DOHH2 (cell line): ENCODE data around the gene APBA2.

Source experiments
- H3F3A ChIP-seq: fragments of 200-600 bp; sonication (generic), shearing (Covaris generic); 2 replicates; pipeline ENCODE4 v1.6.0; 2016; ENCODE audit warnings: antibody characterized with exemption, mild to moderate bottlenecking; ENCODE audit not compliant: control insufficient read depth, insufficient read depth
- H3K27ac ChIP-seq: fragments of 200-600 bp; sonication (generic); 2 replicates; pipeline ENCODE4 v1.5.1; 2014; ENCODE audit warnings: low read depth, mild to moderate bottlenecking, low read length, moderate library complexity
- H3K27me3 ChIP-seq: fragments of 200-600 bp; sonication (generic); 2 replicates; pipeline ENCODE4 v1.6.1; 2014; ENCODE audit warnings: mild to moderate bottlenecking, low read length, mixed read lengths; ENCODE audit not compliant: control insufficient read depth
- H3K36me3 ChIP-seq: fragments of 200-600 bp; sonication (generic); 2 replicates; pipeline ENCODE4 v1.6.1; 2014; ENCODE audit warnings: mild to moderate bottlenecking, low read length, moderate library complexity, mixed read lengths; ENCODE audit not compliant: control insufficient read depth
- H3K4me1 ChIP-seq: fragments of 200-600 bp; sonication (generic); 2 replicates; pipeline ENCODE4 v1.6.1; 2014; ENCODE audit warnings: mild to moderate bottlenecking, low read length, mixed read lengths; ENCODE audit not compliant: control insufficient read depth
- H3K4me2 ChIP-seq: fragments of 200-600 bp; sonication (generic); 2 replicates; pipeline ENCODE4 v1.6.0; 2014; ENCODE audit warnings: mild to moderate bottlenecking, low read length, moderate library complexity
- H3K4me3 ChIP-seq: fragments of 200-600 bp; sonication (generic); 2 replicates; pipeline ENCODE4 v1.5.1; 2014; ENCODE audit warnings: mild to moderate bottlenecking, low read length, mixed read lengths
- H3K79me2 ChIP-seq: fragments of 200-600 bp; sonication (generic); 2 replicates; pipeline ENCODE4 v1.6.1; 2014; ENCODE audit warnings: mild to moderate bottlenecking, low read length, mixed read lengths; ENCODE audit not compliant: control insufficient read depth
- H3K9me2 ChIP-seq: fragments of 200-600 bp; sonication (generic); replicated peaks from 2 replicates; pipeline ENCODE4 v1.6.1; 2014; ENCODE audit warnings: mild to moderate bottlenecking, low read length, mixed read lengths; ENCODE audit not compliant: control insufficient read depth
- H3K9me3 ChIP-seq: fragments of 200-600 bp; sonication (generic); 2 replicates; pipeline ENCODE4 v1.6.1; 2014; ENCODE audit warnings: antibody characterized with exemption, low read length, mixed read lengths; ENCODE audit not compliant: control insufficient read depth, insufficient read depth
- H4K20me1 ChIP-seq: fragments of 200-600 bp; sonication (generic); 2 replicates; pipeline ENCODE4 v1.6.0; 2014; ENCODE audit warnings: low read depth, mild to moderate bottlenecking, antibody characterized with exemption, low read length, moderate library complexity; ENCODE audit not compliant: control insufficient read depth, insufficient read depth
- EZH2phosphoT487 ChIP-seq: fragments of 200-600 bp; sonication (generic); IDR thresholded peaks from 2 replicates; pipeline ENCODE4 v1.6.1; 2017; ENCODE audit warnings: borderline replicate concordance, mild to moderate bottlenecking, antibody characterized with exemption, low read length, moderate library complexity, mixed read lengths
- TF ChIP-seq, protein P1 (sequence below): fragments of 200-600 bp; sonication (generic); IDR thresholded peaks from one replicate; pipeline ENCODE4 v1.5.1; 2014; ENCODE audit warnings: antibody characterized with exemption, mild to moderate bottlenecking, low read depth, low read length; ENCODE audit not compliant: poor library complexity, severe bottlenecking

The APBA2 gene

DNA sequence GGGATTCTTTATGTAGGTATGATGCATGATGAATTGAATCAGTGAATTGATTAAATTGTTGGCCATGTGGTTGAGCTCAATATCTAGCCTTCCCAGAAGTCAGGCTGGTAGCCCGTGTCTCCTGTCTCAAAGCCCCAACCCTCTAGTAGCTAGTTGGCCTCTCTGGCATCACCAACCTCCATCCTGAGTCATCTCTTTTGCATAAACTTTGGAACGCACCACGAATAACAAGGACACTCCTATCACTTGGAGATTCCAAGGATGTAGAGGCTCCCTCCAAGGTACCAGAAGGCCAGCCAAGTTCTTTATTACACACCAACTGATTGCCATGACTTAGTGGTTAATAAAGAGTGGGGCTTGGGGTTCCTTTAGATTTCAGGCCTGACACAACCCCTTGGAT is 148.4 kb downstream of the APBA2 start:
- Histone ChIP-seq H3K9me2 (no peaks in the 10 kb centered on the region), H3K4me3 (no peak overlapping the region), H3K4me2 (no peak overlapping the region), H3K36me3 (no peaks in the 10 kb centered on the region), H3K27me3 (no peaks in the 10 kb centered on the region), H3F3A (no peaks in the 10 kb centered on the region), H3K9me3 (peaks cover 3% of the 10 kb centered on the region; the same call in 1 of the 2 replicates), H3K4me1 (no peaks in the 10 kb centered on the region), H3K79me2 (no peaks in the 10 kb centered on the region), H3K27ac (no peak overlapping the region), H4K20me1 (no peaks in the 10 kb centered on the region)
- TF ChIP-seq, protein P1, sequence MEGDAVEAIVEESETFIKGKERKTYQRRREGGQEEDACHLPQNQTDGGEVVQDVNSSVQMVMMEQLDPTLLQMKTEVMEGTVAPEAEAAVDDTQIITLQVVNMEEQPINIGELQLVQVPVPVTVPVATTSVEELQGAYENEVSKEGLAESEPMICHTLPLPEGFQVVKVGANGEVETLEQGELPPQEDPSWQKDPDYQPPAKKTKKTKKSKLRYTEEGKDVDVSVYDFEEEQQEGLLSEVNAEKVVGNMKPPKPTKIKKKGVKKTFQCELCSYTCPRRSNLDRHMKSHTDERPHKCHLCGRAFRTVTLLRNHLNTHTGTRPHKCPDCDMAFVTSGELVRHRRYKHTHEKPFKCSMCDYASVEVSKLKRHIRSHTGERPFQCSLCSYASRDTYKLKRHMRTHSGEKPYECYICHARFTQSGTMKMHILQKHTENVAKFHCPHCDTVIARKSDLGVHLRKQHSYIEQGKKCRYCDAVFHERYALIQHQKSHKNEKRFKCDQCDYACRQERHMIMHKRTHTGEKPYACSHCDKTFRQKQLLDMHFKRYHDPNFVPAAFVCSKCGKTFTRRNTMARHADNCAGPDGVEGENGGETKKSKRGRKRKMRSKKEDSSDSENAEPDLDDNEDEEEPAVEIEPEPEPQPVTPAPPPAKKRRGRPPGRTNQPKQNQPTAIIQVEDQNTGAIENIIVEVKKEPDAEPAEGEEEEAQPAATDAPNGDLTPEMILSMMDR: no peak
- no peak for TF ChIP-seq EZH2phosphoT487

DNA sequence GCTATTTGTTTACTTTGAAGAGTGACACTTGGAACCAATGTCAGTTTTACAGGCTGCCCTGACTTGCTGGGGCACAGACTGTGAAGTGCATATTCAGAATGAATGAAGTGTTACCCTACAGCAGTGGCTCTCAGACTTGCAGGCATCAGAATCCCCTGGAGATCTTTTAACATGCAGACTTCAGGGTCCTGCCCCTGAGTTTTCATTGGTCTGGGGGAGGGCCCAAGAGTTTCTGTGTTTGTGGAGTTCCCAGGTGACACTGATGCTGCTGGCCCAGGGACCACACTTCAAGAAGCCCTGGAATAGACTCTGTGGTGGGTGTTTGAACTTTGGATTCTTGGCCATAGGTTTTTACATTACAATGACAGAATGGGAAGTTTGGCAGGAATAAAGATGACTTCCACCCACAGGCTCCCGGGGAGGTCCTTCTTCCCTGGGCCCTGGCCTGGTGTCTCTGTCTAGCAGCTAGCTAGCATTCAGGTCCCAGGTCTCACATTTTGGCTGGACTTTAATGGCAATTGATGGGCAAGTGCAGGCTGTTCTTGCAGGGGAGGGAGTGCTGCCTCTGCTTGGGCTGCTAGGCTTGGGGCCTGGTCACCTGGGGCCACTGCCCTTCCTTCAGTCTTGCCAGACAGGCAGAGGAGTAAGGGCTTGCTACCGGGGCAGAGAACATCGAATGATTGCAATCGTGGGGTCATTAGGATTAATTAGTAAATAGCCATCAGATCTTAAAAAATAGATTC is 149.0 kb downstream of the APBA2 start:
- H3K27ac ChIP-seq: no peak overlapping the region
- peaks cover 3% of the 10 kb centered on the region; the same call in 1 of the 2 replicates for H3K9me3 ChIP-seq
- H3K9me2 ChIP-seq: no peaks in the 10 kb centered on the region
- no peaks in the 10 kb centered on the region for H4K20me1 ChIP-seq
- H3K36me3 ChIP-seq: no peaks in the 10 kb centered on the region
- H3K27me3 ChIP-seq: no peaks in the 10 kb centered on the region
- no peaks in the 10 kb centered on the region for H3K4me1 ChIP-seq
- no peaks in the 10 kb centered on the region for H3K79me2 ChIP-seq
- no peak overlapping the region for H3K4me3 ChIP-seq
- TF ChIP-seq, protein P1: no peak
- no peak for TF ChIP-seq EZH2phosphoT487
- no peak overlapping the region for H3K4me2 ChIP-seq
- no peaks in the 10 kb centered on the region for H3F3A ChIP-seq

DNA sequence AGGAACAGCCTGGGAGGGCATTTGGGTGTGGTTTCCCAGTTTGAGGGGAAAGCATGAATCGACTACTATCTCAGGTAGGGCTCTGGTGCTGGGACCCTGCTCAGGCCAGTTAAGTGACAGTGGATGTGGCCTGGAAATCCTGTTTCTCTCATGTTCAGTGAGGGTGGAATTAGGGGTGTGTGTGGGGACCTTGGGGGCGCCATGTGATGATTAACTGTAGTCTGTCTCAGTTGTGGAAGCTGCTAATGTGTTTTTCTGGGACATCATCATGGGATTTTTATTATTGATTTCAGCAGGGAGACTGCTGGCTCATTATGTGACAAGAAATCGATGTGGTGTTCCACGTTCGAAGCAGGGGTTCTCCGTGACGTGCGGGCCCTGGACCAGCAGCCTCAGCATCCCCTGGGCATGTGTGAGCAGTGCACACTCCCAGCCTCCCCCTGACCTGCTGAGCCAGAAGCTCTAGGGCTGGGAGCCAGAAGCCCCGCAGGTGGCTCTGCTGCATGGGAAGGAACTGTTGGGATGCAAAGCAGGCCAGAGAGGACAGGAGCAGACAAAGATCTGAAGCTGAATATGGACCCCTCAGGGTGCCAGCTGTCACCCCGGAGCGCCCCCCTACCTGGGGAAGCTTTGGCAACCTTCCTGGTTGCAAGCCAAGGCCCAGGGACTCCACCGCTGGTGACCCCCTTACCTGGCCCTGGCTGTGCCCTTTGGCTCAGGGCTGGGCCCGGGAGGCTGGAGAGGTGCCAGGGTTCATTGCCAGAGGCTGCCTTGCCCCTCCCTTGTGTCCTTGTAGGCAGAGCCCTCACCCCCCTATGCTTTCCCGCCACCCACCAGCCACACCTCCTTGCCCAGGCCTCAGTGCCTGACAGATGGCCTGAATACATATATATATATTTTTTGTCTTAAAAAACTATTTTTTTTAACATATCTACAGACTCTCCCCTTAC is 149.8 kb downstream of the APBA2 start:
- Histone ChIP-seq H3K4me1 (no peaks in the 10 kb centered on the region), H3K36me3 (no peaks in the 10 kb centered on the region), H3F3A (no peaks in the 10 kb centered on the region), H3K4me3 (no peak overlapping the region), H3K27ac (no peak overlapping the region), H3K27me3 (no peaks in the 10 kb centered on the region), H3K79me2 (no peaks in the 10 kb centered on the region), H3K4me2 (no peak overlapping the region), H3K9me2 (no peaks in the 10 kb centered on the region), H3K9me3 (peaks cover 3% of the 10 kb centered on the region; the same call in 1 of the 2 replicates), H4K20me1 (no peaks in the 10 kb centered on the region)
- TF ChIP-seq EZH2phosphoT487: no peak
- TF ChIP-seq, protein P1: no peak
